WTC11 (cell line): ENCODE data around the gene LIPT1. TPM values are rescaled to one million over a fixed set of nuclear protein-coding genes. Genes with fewer than 3 reads are reported as not detected.

ENCODE experiments used
- CREM ChIP-seq: sonication (generic); formaldehyde crosslinking; IDR thresholded peaks from 2 replicates; pipeline ENCODE4 v1.8.1; 2022; ENCODE audit warnings: mild to moderate bottlenecking, missing genetic modification reagents, moderate library complexity
- ETV6 ChIP-seq: sonication (generic); formaldehyde crosslinking; IDR thresholded peaks from 2 replicates; pipeline ENCODE4 v1.8.1; 2022; ENCODE audit warnings: mild to moderate bottlenecking, missing genetic modification reagents
- FOXK1 ChIP-seq: sonication (generic); formaldehyde crosslinking; IDR thresholded peaks from 2 replicates; pipeline ENCODE4 v1.8.0; 2022; ENCODE audit warnings: mild to moderate bottlenecking, moderate library complexity, missing genetic modification reagents
- IRF2 ChIP-seq: sonication (generic); formaldehyde crosslinking; IDR thresholded peaks from 2 replicates; pipeline ENCODE4 v1.8.0; 2022; ENCODE audit warnings: low read depth, missing genetic modification reagents, borderline replicate concordance
- JAZF1 ChIP-seq: fragments of 250-450 bp; sonication (Bioruptor Pico); IDR thresholded peaks from 2 replicates; pipeline ENCODE4 v1.9.0; 2021; ENCODE audit warnings: moderate library complexity, mild to moderate bottlenecking, inconsistent platforms
- NFATC4 ChIP-seq: fragments of 250-450 bp; sonication (Bioruptor Pico); IDR thresholded peaks from 2 replicates; pipeline ENCODE4 v1.9.0; 2021; ENCODE audit warnings: mild to moderate bottlenecking
- NR1H2 ChIP-seq: sonication (generic); formaldehyde crosslinking; IDR thresholded peaks from 2 replicates; pipeline ENCODE4 v1.9.0; 2021; ENCODE audit warnings: mild to moderate bottlenecking, moderate library complexity, missing genetic modification reagents
- NR3C1 ChIP-seq: sonication (generic); formaldehyde crosslinking; conservative IDR thresholded peaks from 2 replicates; pipeline ENCODE4 v1.8.1; 2023; ENCODE audit warnings: low read depth, mild to moderate bottlenecking, missing genetic modification reagents
- PRRX2 ChIP-seq: fragments of 250-450 bp; sonication (Bioruptor Pico); IDR thresholded peaks from 2 replicates; pipeline ENCODE4 v1.8.0; 2021; ENCODE audit warnings: mild to moderate bottlenecking
- SMAD4 ChIP-seq: sonication (generic); formaldehyde crosslinking; IDR thresholded peaks from 2 replicates; pipeline ENCODE4 v1.8.0; 2022; ENCODE audit warnings: mild to moderate bottlenecking, missing genetic modification reagents
- ZMAT4 ChIP-seq: fragments of 250-450 bp; sonication (Bioruptor Pico); IDR thresholded peaks from 2 replicates; pipeline ENCODE4 v1.9.0; 2021; ENCODE audit warnings: mild to moderate bottlenecking
- ZNF138 ChIP-seq: sonication (generic); formaldehyde crosslinking; conservative IDR thresholded peaks from 2 replicates; pipeline ENCODE4 v1.8.1; 2022; ENCODE audit warnings: mild to moderate bottlenecking, moderate library complexity, missing genetic modification reagents
- ZNF281 ChIP-seq: sonication (generic); formaldehyde crosslinking; IDR thresholded peaks from 2 replicates; pipeline ENCODE4 v1.8.0; 2023; ENCODE audit warnings: mild to moderate bottlenecking, missing genetic modification reagents
- ZNF396 ChIP-seq: fragments of 250-450 bp; sonication (Bioruptor Pico); IDR thresholded peaks from 2 replicates; pipeline ENCODE4 v1.8.0; 2021; ENCODE audit warnings: mild to moderate bottlenecking, moderate library complexity, borderline replicate concordance
- ZNF416 ChIP-seq: fragments of 250-450 bp; sonication (Bioruptor Pico); IDR thresholded peaks from 2 replicates; pipeline ENCODE4 v1.9.0; 2021; ENCODE audit warnings: mild to moderate bottlenecking, inconsistent platforms
- ZNF425 ChIP-seq: fragments of 250-450 bp; sonication (Bioruptor Pico); conservative IDR thresholded peaks from 2 replicates; pipeline ENCODE4 v1.9.0; 2021; ENCODE audit warnings: mild to moderate bottlenecking
- total RNA-seq: library from RNA; stranded (reverse); gene quantifications from 3 replicates; pipeline ENCODE4 v1.2.3, GENCODE V29; 2021
- TF ChIP-seq, protein P1 (sequence below): sonication (generic); formaldehyde crosslinking; IDR thresholded peaks from 2 replicates; pipeline ENCODE4 v1.8.0; 2023; ENCODE audit warnings: missing genetic modification reagents, mild to moderate bottlenecking, borderline replicate concordance
- TF ChIP-seq, protein P2 (sequence below): sonication (generic); formaldehyde crosslinking; IDR thresholded peaks from 2 replicates; pipeline ENCODE4 v1.8.1; 2022; ENCODE audit warnings: mild to moderate bottlenecking, missing genetic modification reagents, moderate library complexity, borderline replicate concordance
- TF ChIP-seq, protein P3 (sequence below): sonication (generic); formaldehyde crosslinking; conservative IDR thresholded peaks from 2 replicates; pipeline ENCODE4 v1.8.1; 2023; ENCODE audit warnings: mild to moderate bottlenecking, low read depth, missing genetic modification reagents, moderate library complexity
- TF ChIP-seq, protein P4 (sequence below): sonication (generic); formaldehyde crosslinking; IDR thresholded peaks from 2 replicates; pipeline ENCODE4 v1.8.1; 2023; ENCODE audit warnings: mild to moderate bottlenecking, missing genetic modification reagents, moderate library complexity
- TF ChIP-seq, protein P5 (sequence below): sonication (generic); formaldehyde crosslinking; IDR thresholded peaks from 2 replicates; pipeline ENCODE4 v1.8.1; 2022; ENCODE audit warnings: low read depth, mild to moderate bottlenecking, moderate library complexity, missing genetic modification reagents, borderline replicate concordance

LIPT1 gene
- total RNA-seq, 1 experiment from 2014 or later = 9.7 TPM

DNA sequence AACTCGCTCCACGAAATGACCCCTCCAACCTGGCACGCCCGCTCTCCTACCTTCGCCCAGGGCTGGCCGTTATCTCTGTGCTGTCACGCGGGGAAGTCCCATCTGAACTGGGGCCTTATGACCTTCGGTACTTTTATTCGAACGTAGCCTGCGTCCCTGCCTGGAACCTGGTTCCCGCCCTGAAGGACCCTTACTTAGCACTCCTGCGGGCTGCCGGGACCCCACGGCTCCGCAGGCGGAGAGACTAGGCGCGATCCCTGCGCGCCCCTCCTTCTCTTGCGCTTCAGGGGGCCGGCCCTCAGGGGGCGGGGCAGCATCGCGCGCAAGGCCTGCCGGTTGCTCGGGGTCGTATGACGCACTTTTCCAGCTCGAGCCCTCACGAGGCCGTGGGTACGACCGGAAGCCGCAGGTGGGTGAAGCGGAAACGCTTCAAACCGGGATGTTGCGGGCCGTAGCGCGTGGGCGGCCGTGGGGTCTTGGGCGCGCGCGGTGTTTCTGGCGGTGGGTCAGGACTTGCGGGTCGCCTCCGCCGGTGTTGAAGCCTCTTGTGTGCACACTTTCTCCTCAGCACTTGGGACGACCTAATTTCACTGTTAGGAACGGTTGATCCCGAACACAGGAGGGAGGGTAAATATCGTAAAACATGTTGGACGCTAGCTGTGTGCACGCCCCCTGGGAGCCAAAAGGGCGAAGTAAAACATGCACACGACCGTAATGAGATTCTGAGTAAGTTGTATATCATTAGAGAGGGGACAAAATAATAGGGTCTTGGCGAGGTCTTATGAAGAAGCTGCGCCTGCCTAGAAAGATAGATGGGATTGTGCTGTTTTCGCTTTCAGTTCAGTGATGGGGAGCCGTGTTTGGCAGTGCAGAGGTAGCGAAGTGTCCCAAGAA, at the start of gene LIPT1, which contains the start of gene TSGA10 (continued):
- TF ChIP-seq ZNF425 (CRISPR knock-in tag) (no peak), FOXK1 (peak; percentile 97), SMAD4 (CRISPR knock-in tag) (no peak), JAZF1 (CRISPR knock-in tag) (no peak), ZNF138 (CRISPR knock-in tag) (no peak), NFATC4 (CRISPR knock-in tag) (no peak), NR1H2 (CRISPR knock-in tag) (no peak), ZNF281 (CRISPR knock-in tag) (peak; percentile 78; the same call in 1 of the 2 replicates), CREM (peak; percentile 72; the same call in 1 of the 2 replicates), NR3C1 (no peak), ZNF416 (CRISPR knock-in tag) (0 out of 2 replicates have a peak, but pooled peaks have one; percentile 23), IRF2 (CRISPR knock-in tag) (no peak), ZNF396 (CRISPR knock-in tag) (no peak), ETV6 (CRISPR knock-in tag) (peak; percentile 97), ZMAT4 (CRISPR knock-in tag) (no peak), PRRX2 (CRISPR knock-in tag) (no peak)
- TF ChIP-seq, protein P1, sequence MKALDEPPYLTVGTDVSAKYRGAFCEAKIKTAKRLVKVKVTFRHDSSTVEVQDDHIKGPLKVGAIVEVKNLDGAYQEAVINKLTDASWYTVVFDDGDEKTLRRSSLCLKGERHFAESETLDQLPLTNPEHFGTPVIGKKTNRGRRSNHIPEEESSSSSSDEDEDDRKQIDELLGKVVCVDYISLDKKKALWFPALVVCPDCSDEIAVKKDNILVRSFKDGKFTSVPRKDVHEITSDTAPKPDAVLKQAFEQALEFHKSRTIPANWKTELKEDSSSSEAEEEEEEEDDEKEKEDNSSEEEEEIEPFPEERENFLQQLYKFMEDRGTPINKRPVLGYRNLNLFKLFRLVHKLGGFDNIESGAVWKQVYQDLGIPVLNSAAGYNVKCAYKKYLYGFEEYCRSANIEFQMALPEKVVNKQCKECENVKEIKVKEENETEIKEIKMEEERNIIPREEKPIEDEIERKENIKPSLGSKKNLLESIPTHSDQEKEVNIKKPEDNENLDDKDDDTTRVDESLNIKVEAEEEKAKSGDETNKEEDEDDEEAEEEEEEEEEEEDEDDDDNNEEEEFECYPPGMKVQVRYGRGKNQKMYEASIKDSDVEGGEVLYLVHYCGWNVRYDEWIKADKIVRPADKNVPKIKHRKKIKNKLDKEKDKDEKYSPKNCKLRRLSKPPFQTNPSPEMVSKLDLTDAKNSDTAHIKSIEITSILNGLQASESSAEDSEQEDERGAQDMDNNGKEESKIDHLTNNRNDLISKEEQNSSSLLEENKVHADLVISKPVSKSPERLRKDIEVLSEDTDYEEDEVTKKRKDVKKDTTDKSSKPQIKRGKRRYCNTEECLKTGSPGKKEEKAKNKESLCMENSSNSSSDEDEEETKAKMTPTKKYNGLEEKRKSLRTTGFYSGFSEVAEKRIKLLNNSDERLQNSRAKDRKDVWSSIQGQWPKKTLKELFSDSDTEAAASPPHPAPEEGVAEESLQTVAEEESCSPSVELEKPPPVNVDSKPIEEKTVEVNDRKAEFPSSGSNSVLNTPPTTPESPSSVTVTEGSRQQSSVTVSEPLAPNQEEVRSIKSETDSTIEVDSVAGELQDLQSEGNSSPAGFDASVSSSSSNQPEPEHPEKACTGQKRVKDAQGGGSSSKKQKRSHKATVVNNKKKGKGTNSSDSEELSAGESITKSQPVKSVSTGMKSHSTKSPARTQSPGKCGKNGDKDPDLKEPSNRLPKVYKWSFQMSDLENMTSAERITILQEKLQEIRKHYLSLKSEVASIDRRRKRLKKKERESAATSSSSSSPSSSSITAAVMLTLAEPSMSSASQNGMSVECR = peak; percentile 90; the same call in 1 of the 2 replicates
- TF ChIP-seq, protein P2, sequence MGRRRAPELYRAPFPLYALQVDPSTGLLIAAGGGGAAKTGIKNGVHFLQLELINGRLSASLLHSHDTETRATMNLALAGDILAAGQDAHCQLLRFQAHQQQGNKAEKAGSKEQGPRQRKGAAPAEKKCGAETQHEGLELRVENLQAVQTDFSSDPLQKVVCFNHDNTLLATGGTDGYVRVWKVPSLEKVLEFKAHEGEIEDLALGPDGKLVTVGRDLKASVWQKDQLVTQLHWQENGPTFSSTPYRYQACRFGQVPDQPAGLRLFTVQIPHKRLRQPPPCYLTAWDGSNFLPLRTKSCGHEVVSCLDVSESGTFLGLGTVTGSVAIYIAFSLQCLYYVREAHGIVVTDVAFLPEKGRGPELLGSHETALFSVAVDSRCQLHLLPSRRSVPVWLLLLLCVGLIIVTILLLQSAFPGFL (CRISPR knock-in tag) = peak; percentile 86; the same call in 1 of the 2 replicates
- TF ChIP-seq, protein P3, sequence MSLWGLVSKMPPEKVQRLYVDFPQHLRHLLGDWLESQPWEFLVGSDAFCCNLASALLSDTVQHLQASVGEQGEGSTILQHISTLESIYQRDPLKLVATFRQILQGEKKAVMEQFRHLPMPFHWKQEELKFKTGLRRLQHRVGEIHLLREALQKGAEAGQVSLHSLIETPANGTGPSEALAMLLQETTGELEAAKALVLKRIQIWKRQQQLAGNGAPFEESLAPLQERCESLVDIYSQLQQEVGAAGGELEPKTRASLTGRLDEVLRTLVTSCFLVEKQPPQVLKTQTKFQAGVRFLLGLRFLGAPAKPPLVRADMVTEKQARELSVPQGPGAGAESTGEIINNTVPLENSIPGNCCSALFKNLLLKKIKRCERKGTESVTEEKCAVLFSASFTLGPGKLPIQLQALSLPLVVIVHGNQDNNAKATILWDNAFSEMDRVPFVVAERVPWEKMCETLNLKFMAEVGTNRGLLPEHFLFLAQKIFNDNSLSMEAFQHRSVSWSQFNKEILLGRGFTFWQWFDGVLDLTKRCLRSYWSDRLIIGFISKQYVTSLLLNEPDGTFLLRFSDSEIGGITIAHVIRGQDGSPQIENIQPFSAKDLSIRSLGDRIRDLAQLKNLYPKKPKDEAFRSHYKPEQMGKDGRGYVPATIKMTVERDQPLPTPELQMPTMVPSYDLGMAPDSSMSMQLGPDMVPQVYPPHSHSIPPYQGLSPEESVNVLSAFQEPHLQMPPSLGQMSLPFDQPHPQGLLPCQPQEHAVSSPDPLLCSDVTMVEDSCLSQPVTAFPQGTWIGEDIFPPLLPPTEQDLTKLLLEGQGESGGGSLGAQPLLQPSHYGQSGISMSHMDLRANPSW (CRISPR knock-in tag) = no peak
- TF ChIP-seq, protein P4, sequence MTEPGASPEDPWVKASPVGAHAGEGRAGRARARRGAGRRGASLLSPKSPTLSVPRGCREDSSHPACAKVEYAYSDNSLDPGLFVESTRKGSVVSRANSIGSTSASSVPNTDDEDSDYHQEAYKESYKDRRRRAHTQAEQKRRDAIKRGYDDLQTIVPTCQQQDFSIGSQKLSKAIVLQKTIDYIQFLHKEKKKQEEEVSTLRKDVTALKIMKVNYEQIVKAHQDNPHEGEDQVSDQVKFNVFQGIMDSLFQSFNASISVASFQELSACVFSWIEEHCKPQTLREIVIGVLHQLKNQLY (CRISPR knock-in tag) = peak; percentile 41; the same call in 1 of the 2 replicates
- TF ChIP-seq, protein P5, sequence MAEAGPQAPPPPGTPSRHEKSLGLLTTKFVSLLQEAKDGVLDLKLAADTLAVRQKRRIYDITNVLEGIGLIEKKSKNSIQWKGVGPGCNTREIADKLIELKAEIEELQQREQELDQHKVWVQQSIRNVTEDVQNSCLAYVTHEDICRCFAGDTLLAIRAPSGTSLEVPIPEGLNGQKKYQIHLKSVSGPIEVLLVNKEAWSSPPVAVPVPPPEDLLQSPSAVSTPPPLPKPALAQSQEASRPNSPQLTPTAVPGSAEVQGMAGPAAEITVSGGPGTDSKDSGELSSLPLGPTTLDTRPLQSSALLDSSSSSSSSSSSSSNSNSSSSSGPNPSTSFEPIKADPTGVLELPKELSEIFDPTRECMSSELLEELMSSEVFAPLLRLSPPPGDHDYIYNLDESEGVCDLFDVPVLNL (CRISPR knock-in tag) = no peak
